ENCODE measurements around the gene CRAT. TPM values are rescaled to one million over a fixed set of nuclear protein-coding genes. Genes with fewer than 3 reads are reported as not detected.

Gene CRAT
- total RNA-seq, 2 donors from 2014 or later: 17.2 to 17.5 TPM

DNA sequence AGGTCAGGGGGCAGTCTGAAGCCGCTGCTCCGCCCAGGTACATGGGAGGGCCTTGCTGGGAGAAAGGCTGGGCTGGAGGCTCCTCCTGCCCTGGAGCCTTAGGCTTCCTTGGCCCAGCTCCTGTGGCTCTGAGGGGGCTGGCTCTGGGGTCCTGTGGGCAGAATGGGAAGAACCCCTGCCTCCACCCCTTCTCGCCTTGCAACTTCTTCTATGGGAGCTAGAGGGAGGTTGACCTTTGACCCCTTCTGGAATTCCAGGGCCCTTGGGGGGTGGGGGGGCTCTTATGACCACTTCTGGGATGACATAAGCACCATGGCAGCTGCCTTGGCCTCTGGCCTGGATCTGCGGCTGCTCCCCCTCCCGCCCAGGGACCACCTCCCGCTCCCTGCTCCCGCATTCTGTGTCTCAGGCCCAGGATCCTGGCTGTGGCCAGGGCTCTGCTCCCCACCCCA lies 35.3 kb upstream of the CRAT start:
- WGBS, 2 experiments (ENCODE audit: insufficient coverage in 1 of 2, insufficient read length in 1 of 2): 53 to 92% methylated on average over 4 to 7 of the region's 7 CpGs
- TF ChIP-seq, protein P1, sequence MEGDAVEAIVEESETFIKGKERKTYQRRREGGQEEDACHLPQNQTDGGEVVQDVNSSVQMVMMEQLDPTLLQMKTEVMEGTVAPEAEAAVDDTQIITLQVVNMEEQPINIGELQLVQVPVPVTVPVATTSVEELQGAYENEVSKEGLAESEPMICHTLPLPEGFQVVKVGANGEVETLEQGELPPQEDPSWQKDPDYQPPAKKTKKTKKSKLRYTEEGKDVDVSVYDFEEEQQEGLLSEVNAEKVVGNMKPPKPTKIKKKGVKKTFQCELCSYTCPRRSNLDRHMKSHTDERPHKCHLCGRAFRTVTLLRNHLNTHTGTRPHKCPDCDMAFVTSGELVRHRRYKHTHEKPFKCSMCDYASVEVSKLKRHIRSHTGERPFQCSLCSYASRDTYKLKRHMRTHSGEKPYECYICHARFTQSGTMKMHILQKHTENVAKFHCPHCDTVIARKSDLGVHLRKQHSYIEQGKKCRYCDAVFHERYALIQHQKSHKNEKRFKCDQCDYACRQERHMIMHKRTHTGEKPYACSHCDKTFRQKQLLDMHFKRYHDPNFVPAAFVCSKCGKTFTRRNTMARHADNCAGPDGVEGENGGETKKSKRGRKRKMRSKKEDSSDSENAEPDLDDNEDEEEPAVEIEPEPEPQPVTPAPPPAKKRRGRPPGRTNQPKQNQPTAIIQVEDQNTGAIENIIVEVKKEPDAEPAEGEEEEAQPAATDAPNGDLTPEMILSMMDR (conservative IDR thresholded peaks at IDR 0.05): no peak
- Mint-ChIP-seq H3K27ac (peak overlapping the region; percentile 92), H3K4me3 (no peak overlapping the region), H3K36me3 (ENCODE audit: low read depth) (peaks cover 42% of the 10 kb centered on the region), H3K27me3 (ENCODE audit: insufficient read depth) (no peaks in the 10 kb centered on the region), H3K4me1 (peaks cover 27% of the 10 kb centered on the region), H3K9me3 (no peaks in the 10 kb centered on the region)
- H3K4me1 ChIP-seq (ENCODE audit: control insufficient read depth, insufficient read depth, low read length): peaks cover 6% of the 10 kb centered on the region
- peak overlapping the region; percentile 91 for H3K27ac ChIP-seq (ENCODE audit: low read depth, low read length)
- peaks cover 51% of the 10 kb centered on the region for H3K36me3 ChIP-seq (ENCODE audit: control insufficient read depth, insufficient read depth, low read length)
- peak overlapping the region; percentile 11 for H3K9ac ChIP-seq (ENCODE audit: extremely low read depth, low read length, poor library complexity, severe bottlenecking)
- no peaks in the 10 kb centered on the region for H3K27me3 ChIP-seq (ENCODE audit: control insufficient read depth, insufficient read depth, low read length, poor library complexity, severe bottlenecking)
- peak; percentile 91 for DNase-seq
- H3K9me3 ChIP-seq (ENCODE audit: control insufficient read depth, low read length): no peaks in the 10 kb centered on the region
- no peak overlapping the region for H3K4me3 ChIP-seq (ENCODE audit: low read length)

DNA sequence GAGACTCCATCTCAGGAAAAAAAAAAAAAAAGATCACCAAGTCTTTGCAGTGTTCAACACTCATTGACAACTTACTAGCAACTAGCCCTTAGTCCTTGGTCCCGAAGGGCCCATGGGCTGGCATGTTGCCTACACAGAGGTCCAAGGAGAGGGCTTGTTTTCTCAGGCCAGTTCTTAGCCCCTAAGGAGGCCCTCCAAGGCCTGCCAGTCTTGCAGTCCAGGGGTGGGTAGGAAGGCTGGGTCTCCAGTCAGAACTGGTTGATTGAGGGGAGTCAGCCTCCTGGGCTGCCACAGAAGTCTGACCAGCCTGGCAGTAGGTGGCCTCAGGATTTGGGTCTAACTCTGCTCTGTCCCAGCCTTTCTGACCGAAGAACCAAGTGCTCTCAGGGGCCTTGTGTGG lies 34.7 kb upstream of the CRAT start:
- Histone ChIP-seq H3K9ac (ENCODE audit: extremely low read depth, low read length, poor library complexity, severe bottlenecking) (no peak overlapping the region), H3K27me3 (ENCODE audit: control insufficient read depth, insufficient read depth, low read length, poor library complexity, severe bottlenecking) (no peaks in the 10 kb centered on the region), H3K4me1 (ENCODE audit: control insufficient read depth, insufficient read depth, low read length) (peaks cover 6% of the 10 kb centered on the region), H3K4me3 (ENCODE audit: low read length) (no peak overlapping the region), H3K27ac (ENCODE audit: low read depth, low read length) (peak overlapping the region; percentile 91), H3K9me3 (ENCODE audit: control insufficient read depth, low read length) (no peaks in the 10 kb centered on the region), H3K36me3 (ENCODE audit: control insufficient read depth, insufficient read depth, low read length) (peaks cover 51% of the 10 kb centered on the region)
- WGBS, 2 experiments (ENCODE audit: insufficient coverage in 1 of 2, insufficient read length in 1 of 2): 79 to 100% methylated on average over 2 of the region's 2 CpGs
- Mint-ChIP-seq H3K27ac (peak overlapping the region; percentile 55), H3K4me3 (no peak overlapping the region), H3K36me3 (ENCODE audit: low read depth) (peaks cover 42% of the 10 kb centered on the region), H3K9me3 (no peaks in the 10 kb centered on the region), H3K27me3 (ENCODE audit: insufficient read depth) (no peaks in the 10 kb centered on the region), H3K4me1 (peaks cover 30% of the 10 kb centered on the region)
- no peak for DNase-seq
- TF ChIP-seq, protein P1 (conservative IDR thresholded peaks at IDR 0.05): no peak

DNA sequence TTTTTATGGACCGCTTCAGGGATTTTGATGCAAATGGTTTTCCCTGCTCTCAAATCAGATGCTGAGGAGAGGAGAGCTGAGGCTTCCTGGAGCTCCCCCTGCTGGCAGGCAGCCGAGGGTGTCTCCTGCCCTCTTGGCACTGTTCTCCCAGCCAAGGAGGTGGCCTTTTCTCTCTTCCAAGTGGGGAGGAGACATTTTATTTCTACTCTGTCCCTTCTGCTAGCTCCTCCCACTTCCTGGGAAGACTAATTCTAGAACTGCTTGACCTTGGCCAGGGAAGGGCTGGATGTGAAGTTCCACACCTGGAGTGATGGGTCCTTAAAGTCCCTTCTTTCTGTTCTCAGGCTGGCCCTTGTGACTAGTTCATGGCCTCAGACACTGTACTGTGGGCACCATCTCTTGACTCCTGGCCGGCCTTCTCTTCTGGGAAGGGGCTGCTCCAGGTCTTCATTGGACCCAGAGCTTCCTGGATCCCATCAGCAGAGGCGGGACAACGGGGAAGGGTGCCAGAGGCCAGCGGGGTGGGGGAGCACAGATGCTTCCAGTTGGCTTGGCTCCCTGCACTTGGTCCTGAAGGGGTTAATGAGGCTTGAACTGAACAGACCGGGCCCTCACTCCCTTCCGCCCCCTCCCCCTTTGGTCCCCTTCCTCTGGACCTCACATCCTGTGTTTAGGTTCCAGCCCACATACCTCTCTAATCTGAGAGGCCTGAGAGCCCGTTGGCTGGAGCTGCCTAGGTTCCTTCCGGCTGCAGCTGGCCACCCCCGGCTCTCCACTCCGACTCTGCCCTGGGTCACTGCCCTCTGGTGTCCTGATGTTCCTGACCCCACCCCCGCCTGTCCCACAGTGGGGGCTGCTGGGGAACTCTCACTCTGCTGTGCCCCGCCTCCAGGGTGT lies 32.7 kb upstream of the CRAT start:
- Mint-ChIP-seq H3K4me3 (no peak overlapping the region), H3K27me3 (ENCODE audit: insufficient read depth) (no peaks in the 10 kb centered on the region), H3K36me3 (ENCODE audit: low read depth) (peaks cover 38% of the 10 kb centered on the region), H3K4me1 (peaks cover 38% of the 10 kb centered on the region), H3K27ac (peak overlapping the region; percentile 83), H3K9me3 (no peaks in the 10 kb centered on the region)
- H3K9ac ChIP-seq (ENCODE audit: extremely low read depth, low read length, poor library complexity, severe bottlenecking): no peak overlapping the region
- H3K4me3 ChIP-seq (ENCODE audit: low read length): no peak overlapping the region
- H3K27ac ChIP-seq (ENCODE audit: low read depth, low read length): no peak overlapping the region
- H3K27me3 ChIP-seq (ENCODE audit: control insufficient read depth, insufficient read depth, low read length, poor library complexity, severe bottlenecking): no peaks in the 10 kb centered on the region
- H3K9me3 ChIP-seq (ENCODE audit: control insufficient read depth, low read length): no peaks in the 10 kb centered on the region
- DNase-seq: peak; percentile 94
- 72 to 87% methylated on average over 2 to 14 of the region's 14 CpGs for WGBS, 2 experiments (ENCODE audit: insufficient coverage in 1 of 2, insufficient read length in 1 of 2)
- peaks cover 40% of the 10 kb centered on the region for H3K36me3 ChIP-seq (ENCODE audit: control insufficient read depth, insufficient read depth, low read length)
- H3K4me1 ChIP-seq (ENCODE audit: control insufficient read depth, insufficient read depth, low read length): peaks cover 11% of the 10 kb centered on the region
- TF ChIP-seq, protein P1 (conservative IDR thresholded peaks at IDR 0.05): peak; percentile 97
